ENCODE results near the gene PPFIBP1.

Gene PPFIBP1

DNA sequence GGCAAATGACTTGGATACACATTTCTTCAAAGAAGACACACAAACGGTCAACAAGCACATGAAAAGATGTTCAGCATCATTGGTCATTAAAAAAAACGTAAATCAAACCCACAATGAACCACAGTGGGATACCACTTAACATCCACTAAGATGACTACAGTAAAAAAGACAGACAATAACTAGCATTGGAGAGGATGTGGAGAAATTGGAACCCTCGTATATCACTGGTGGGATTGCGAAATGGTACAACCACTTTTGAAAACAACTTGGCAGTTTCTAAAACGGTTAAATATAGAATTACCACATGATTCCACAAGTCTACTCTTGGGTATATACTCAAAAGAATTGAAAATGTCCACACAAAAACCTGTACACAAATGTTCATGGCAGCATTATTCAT, 25.2 kb upstream of the PPFIBP1 start:
- Histone ChIP-seq H3K27ac (ENCODE audit: low read depth, low read length, severe bottlenecking) (no peak overlapping the region), H3K4me1 (ENCODE audit: control insufficient read depth, insufficient read depth, low read length, poor library complexity, severe bottlenecking) (peaks cover 1% of the 10 kb centered on the region), H3K4me3 (ENCODE audit: extremely low read depth, insufficient read depth, low read length, poor library complexity, severe bottlenecking) (no peak overlapping the region), H3K9me3 (ENCODE audit: control insufficient read depth, low read length) (no peaks in the 10 kb centered on the region), H3K36me3 (ENCODE audit: control insufficient read depth, insufficient read depth, low read length) (no peaks in the 10 kb centered on the region)
- WGBS, 2 experiments (ENCODE audit: insufficient coverage in 2 of 2) = 87 to 100% methylated on average over 3 to 5 of the region's 5 CpGs

DNA sequence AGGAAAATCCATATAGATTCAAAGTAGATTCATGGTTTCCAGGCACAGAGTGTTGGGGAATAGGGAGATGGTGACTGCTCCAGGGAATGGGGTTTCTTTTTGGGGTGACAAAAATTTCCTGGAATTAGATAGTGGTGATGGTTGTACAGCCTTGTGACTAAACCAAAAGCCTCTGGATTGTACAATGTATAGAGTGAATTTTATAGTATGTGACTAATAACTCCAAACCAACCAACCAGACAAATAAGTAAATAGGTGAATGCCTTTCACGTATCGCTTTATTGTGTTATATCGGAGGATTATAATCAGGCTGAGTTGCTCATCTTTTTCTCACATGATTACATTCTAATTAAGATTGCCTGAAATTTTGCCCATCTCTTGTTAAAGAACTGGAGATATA, 24.6 kb upstream of the PPFIBP1 start:
- Histone ChIP-seq H3K36me3 (ENCODE audit: control insufficient read depth, insufficient read depth, low read length) (no peaks in the 10 kb centered on the region), H3K27ac (ENCODE audit: low read depth, low read length, severe bottlenecking) (no peak overlapping the region), H3K9me3 (ENCODE audit: control insufficient read depth, low read length) (no peaks in the 10 kb centered on the region), H3K4me3 (ENCODE audit: extremely low read depth, insufficient read depth, low read length, poor library complexity, severe bottlenecking) (no peak overlapping the region), H3K4me1 (ENCODE audit: control insufficient read depth, insufficient read depth, low read length, poor library complexity, severe bottlenecking) (no peaks in the 10 kb centered on the region)
- WGBS, 2 experiments (ENCODE audit: insufficient coverage in 2 of 2) = no CpG with 5 or more reads among the region's 3 CpGs

DNA sequence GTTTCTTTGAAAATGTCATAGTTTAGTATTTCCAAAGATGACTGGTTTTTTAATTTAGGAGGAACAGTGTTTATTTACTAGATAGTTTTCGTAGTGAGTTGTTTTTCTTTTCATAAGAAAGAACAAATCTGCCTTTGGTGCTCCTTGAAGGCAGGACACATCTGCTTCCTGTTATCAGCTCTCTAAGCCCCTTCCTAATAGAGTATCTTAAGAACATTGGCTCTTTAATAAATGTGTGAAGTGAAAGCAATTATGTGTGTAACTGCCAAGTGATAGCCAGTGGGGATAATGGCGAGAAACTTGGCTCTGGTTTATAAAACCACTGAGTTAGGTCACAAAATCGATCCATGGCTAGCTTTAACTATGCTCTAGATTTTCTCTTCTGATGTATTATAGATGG, 23.5 kb upstream of the PPFIBP1 start:
- no peak overlapping the region for H3K27ac ChIP-seq (ENCODE audit: low read depth, low read length, severe bottlenecking)
- 81 to 84% methylated on average over 2 to 3 of the region's 3 CpGs for WGBS, 2 experiments (ENCODE audit: insufficient coverage in 2 of 2)

DNA sequence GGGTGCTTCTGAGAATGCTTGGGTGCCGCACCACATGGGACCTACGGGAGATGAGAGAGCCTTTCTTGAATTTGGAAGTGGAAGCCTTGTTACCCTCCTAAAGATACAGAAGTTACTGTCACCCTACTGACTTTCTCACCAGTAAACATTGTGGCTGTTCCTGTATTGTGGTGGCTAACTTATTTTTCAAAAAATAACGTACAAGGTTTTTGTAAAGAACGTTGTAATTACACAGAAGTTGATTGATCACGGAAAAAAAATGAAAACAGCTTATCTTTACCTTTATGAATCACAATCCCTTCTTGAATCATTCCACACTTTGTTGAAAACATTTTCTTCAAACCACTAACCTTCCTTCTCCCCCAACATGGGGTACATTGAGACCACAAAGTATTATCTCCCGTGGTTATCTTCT, 22.0 kb upstream of the PPFIBP1 start:
- Histone ChIP-seq H3K9me3 (ENCODE audit: control insufficient read depth, low read length) (no peaks in the 10 kb centered on the region), H3K36me3 (ENCODE audit: control insufficient read depth, insufficient read depth, low read length) (no peaks in the 10 kb centered on the region), H3K4me1 (ENCODE audit: control insufficient read depth, insufficient read depth, low read length, poor library complexity, severe bottlenecking) (no peaks in the 10 kb centered on the region), H3K27ac (ENCODE audit: low read depth, low read length, severe bottlenecking) (no peak overlapping the region), H3K4me3 (ENCODE audit: extremely low read depth, insufficient read depth, low read length, poor library complexity, severe bottlenecking) (no peak overlapping the region)
- WGBS, 2 experiments (ENCODE audit: insufficient coverage in 2 of 2) = 86 to 91% methylated on average over 2 to 4 of the region's 6 CpGs

More for the DNA sequence above, 23.5 kb upstream of the PPFIBP1 start:
- H3K4me3 ChIP-seq (ENCODE audit: extremely low read depth, insufficient read depth, low read length, poor library complexity, severe bottlenecking) = no peak overlapping the region
- no peaks in the 10 kb centered on the region for H3K4me1 ChIP-seq (ENCODE audit: control insufficient read depth, insufficient read depth, low read length, poor library complexity, severe bottlenecking)
- no peaks in the 10 kb centered on the region for H3K36me3 ChIP-seq (ENCODE audit: control insufficient read depth, insufficient read depth, low read length)
- H3K9me3 ChIP-seq (ENCODE audit: control insufficient read depth, low read length) = no peaks in the 10 kb centered on the region

DNA sequence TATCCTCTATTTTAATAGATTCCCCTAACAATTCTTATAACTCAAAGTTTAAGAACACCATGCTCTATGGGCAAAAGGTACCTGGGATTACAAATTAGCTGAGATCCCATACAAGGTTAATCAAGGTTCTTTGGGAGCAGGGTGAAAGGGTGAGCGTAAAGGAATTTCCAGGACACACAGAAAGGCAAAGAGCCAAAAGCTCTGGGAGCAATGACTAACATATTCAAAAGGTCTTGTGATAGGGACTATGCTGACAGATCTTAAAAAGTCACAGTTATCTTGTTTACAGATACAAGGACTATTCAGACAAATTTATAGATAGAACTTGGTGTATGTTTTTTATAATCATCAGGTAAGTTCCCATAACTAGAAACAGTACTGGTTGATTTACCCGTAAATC, 19.5 kb upstream of the PPFIBP1 start:
- WGBS, 2 experiments (ENCODE audit: insufficient coverage in 2 of 2) = 100% methylated on average over 1 of the region's 2 CpGs; no CpG with 5 or more reads in 1 of the 2 experiments
- no peak overlapping the region for H3K27ac ChIP-seq (ENCODE audit: low read depth, low read length, severe bottlenecking)
- H3K9me3 ChIP-seq (ENCODE audit: control insufficient read depth, low read length) = no peaks in the 10 kb centered on the region
- no peaks in the 10 kb centered on the region for H3K4me1 ChIP-seq (ENCODE audit: control insufficient read depth, insufficient read depth, low read length, poor library complexity, severe bottlenecking)
- no peak overlapping the region for H3K4me3 ChIP-seq (ENCODE audit: extremely low read depth, insufficient read depth, low read length, poor library complexity, severe bottlenecking)
- H3K36me3 ChIP-seq (ENCODE audit: control insufficient read depth, insufficient read depth, low read length) = no peaks in the 10 kb centered on the region

DNA sequence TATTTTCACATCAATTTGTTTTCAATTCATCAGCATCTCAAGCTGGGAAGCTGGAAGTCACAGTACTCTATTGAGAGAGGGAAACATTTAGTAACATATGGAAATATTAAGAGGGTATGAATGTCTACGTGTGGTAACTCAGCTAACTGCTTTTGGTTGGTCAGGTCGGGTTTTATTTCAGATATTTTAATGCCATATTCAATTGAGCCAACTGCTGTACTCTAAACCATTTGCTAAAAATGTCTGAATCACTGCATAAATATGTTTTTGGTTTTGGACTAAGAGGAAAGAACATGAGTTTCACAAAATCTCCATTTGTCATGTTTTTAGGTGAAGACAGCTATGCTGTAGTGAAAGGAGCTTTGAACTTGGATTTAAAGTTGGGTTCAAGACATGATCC, 18.9 kb upstream of the PPFIBP1 start:
- Histone ChIP-seq H3K27ac (ENCODE audit: low read depth, low read length, severe bottlenecking) (no peak overlapping the region), H3K4me3 (ENCODE audit: extremely low read depth, insufficient read depth, low read length, poor library complexity, severe bottlenecking) (no peak overlapping the region), H3K36me3 (ENCODE audit: control insufficient read depth, insufficient read depth, low read length) (no peaks in the 10 kb centered on the region), H3K4me1 (ENCODE audit: control insufficient read depth, insufficient read depth, low read length, poor library complexity, severe bottlenecking) (no peaks in the 10 kb centered on the region), H3K9me3 (ENCODE audit: control insufficient read depth, low read length) (no peaks in the 10 kb centered on the region)
- no CpG with 5 or more reads among the region's 2 CpGs for WGBS, 2 experiments (ENCODE audit: insufficient coverage in 2 of 2)

DNA sequence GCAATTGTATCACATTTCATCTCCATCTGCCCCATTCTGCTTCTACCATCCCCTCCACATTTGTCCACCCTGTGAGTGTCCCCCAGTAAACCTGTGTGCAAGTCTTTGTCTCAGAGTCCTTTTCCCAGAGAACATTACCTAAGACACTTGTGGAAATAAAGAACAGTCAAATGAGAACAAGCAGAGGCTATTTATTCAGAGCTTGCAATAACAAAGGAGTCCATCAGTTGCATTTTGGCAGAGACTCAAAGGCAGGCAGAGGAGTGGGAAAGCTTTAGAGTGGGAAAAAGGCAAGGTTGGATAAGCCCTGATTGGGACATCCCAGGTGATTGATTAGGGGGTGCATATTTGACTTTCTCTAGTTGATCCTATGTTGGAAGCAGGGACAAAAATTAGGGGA, 18.2 kb upstream of the PPFIBP1 start:
- H3K4me3 ChIP-seq (ENCODE audit: extremely low read depth, insufficient read depth, low read length, poor library complexity, severe bottlenecking) = no peak overlapping the region
- H3K9me3 ChIP-seq (ENCODE audit: control insufficient read depth, low read length) = no peaks in the 10 kb centered on the region
- no peak overlapping the region for H3K27ac ChIP-seq (ENCODE audit: low read depth, low read length, severe bottlenecking)
- peaks cover 4% of the 10 kb centered on the region for H3K4me1 ChIP-seq (ENCODE audit: control insufficient read depth, insufficient read depth, low read length, poor library complexity, severe bottlenecking)
- H3K36me3 ChIP-seq (ENCODE audit: control insufficient read depth, insufficient read depth, low read length) = no peaks in the 10 kb centered on the region

DNA sequence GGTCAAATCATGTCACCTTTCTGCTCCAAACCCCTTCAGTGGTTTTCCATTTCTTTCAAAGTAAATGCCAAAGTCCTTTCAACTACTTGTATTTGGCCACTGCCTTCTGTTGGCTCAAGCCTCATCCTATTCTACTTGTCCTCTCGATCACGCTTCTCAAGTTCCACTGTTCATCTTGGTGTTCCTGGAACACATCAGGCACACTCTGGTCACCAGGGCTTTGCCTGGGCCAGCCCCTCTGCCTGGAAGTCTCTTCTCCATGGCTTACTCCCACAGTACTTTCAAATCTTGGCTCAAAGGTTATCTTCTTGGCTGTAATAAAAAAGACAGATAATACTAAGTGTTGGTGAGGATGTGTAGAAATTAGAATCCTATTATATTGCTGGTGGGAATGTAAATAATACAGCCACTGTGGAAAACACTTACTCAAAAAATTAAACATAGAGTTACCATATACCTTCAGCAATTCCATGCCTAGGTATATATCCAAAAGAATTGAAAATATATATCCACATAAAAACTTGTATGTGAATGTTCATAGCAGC, 17.3 kb upstream of the PPFIBP1 start:
- Histone ChIP-seq H3K36me3 (ENCODE audit: control insufficient read depth, insufficient read depth, low read length) (no peaks in the 10 kb centered on the region), H3K9me3 (ENCODE audit: control insufficient read depth, low read length) (no peaks in the 10 kb centered on the region), H3K4me1 (ENCODE audit: control insufficient read depth, insufficient read depth, low read length, poor library complexity, severe bottlenecking) (peaks cover 12% of the 10 kb centered on the region), H3K4me3 (ENCODE audit: extremely low read depth, insufficient read depth, low read length, poor library complexity, severe bottlenecking) (no peak overlapping the region), H3K27ac (ENCODE audit: low read depth, low read length, severe bottlenecking) (no peak overlapping the region)
- WGBS, 2 experiments (ENCODE audit: insufficient coverage in 2 of 2) = 69 to 94% methylated on average over 2 of the region's 2 CpGs

DNA sequence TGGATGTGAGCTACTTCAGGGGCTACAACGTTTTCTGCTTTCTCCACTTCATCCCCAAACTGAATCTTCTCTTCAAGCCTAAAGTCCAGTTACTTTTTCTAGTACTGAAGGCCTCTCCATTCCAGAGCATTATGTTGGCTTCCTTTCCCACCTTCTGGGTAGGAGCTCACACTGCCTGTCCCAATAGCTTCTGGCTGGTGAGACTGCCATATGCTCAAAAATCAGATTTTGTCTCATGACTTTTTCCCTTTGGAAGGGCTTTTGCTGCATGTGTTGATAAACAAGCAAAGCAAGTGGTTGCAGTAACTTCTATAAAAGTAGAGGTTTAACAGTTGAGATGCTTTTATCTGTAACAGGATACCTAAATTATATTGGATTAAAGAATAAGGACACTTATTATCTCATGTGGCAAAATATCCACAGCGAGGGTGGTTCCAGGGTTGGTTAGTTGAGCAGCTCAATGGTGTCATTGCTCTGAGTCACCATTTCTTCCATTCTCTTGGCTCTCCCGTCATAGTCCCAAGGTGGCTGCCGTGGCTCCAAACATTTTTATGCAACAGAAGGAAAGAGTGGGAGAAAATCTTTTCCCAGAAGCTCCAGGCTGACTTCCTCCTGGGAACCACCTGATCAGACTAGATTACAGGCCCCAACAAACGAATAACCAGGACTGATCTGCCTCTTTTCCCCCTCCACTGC, 15.1 kb upstream of the PPFIBP1 start:
- Histone ChIP-seq H3K4me3 (ENCODE audit: extremely low read depth, insufficient read depth, low read length, poor library complexity, severe bottlenecking) (no peak overlapping the region), H3K36me3 (ENCODE audit: control insufficient read depth, insufficient read depth, low read length) (no peaks in the 10 kb centered on the region), H3K9me3 (ENCODE audit: control insufficient read depth, low read length) (no peaks in the 10 kb centered on the region), H3K4me1 (ENCODE audit: control insufficient read depth, insufficient read depth, low read length, poor library complexity, severe bottlenecking) (peaks cover 14% of the 10 kb centered on the region), H3K27ac (ENCODE audit: low read depth, low read length, severe bottlenecking) (no peak overlapping the region)
- WGBS, 2 experiments (ENCODE audit: insufficient coverage in 2 of 2) = 74 to 100% methylated on average over 4 to 5 of the region's 5 CpGs

DNA sequence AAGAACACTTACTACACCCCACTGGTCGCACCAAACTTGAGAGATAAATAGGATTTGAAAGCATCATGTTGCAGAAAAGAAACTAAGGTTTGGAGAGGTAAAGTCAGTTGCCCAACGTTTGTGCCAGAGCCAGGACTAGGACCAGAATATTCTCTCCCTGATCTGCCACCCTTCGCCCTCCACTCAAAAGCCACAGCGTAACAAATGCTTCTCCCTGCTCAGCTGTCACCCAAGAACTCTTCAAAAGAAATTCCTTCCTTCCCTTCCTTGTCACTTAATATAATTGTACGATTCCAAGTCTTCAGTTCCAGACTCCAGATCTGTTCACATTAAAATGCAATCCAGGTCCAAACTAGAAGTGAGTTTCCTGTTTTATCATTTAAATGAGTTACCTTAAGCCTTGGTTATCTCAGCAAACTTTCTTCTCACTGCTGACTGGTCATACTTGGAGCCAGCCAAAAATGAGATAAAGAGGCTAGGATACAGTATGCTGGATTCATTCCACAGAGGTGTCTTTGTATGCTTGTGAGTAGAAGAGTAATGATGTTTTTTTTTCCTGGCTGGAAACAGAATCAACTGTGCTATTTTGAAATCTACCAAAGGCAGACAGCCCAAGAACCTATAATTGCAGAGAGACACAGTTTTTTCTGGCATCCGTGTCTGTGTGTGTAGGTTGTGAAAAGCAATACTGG, 12.8 kb upstream of the PPFIBP1 start:
- no peaks in the 10 kb centered on the region for H3K9me3 ChIP-seq (ENCODE audit: control insufficient read depth, low read length)
- H3K36me3 ChIP-seq (ENCODE audit: control insufficient read depth, insufficient read depth, low read length) = no peaks in the 10 kb centered on the region
- peaks cover 18% of the 10 kb centered on the region for H3K4me1 ChIP-seq (ENCODE audit: control insufficient read depth, insufficient read depth, low read length, poor library complexity, severe bottlenecking)
- H3K4me3 ChIP-seq (ENCODE audit: extremely low read depth, insufficient read depth, low read length, poor library complexity, severe bottlenecking) = no peak overlapping the region
- peak overlapping the region; percentile 66 for H3K27ac ChIP-seq (ENCODE audit: low read depth, low read length, severe bottlenecking)
- 94 to 95% methylated on average over 4 to 5 of the region's 6 CpGs for WGBS, 2 experiments (ENCODE audit: insufficient coverage in 2 of 2)

DNA sequence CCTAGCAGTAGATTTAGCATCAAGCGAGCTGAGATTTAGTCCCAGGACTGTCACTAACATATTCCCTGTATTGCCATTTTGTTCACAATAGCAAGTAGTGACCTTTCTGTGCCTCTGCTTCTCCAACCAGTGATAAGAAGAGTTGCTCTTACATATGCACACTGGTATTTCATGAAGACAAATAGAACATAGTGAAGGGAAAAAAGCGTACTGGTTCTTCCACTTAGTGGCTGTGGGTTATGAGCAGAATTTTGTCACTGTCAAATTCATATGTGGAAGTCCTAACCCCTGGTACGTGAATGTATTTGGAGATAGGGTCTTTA, 12.3 kb upstream of the PPFIBP1 start:
- peak overlapping the region; percentile 66 for H3K27ac ChIP-seq (ENCODE audit: low read depth, low read length, severe bottlenecking)

More for the DNA sequence above, 12.3 kb upstream of the PPFIBP1 start:
- Histone ChIP-seq H3K9me3 (ENCODE audit: control insufficient read depth, low read length) (no peaks in the 10 kb centered on the region), H3K36me3 (ENCODE audit: control insufficient read depth, insufficient read depth, low read length) (no peaks in the 10 kb centered on the region), H3K4me1 (ENCODE audit: control insufficient read depth, insufficient read depth, low read length, poor library complexity, severe bottlenecking) (peaks cover 18% of the 10 kb centered on the region), H3K4me3 (ENCODE audit: extremely low read depth, insufficient read depth, low read length, poor library complexity, severe bottlenecking) (no peak overlapping the region)
- 94 to 100% methylated on average over 2 of the region's 3 CpGs for whole genome bisulfite sequencing, 2 experiments (ENCODE audit: insufficient coverage in 2 of 2)
